HepG2 (cell line): ENCODE measurements around the gene MILR1. TPM values are rescaled to one million over a fixed set of nuclear protein-coding genes. Genes with fewer than 3 reads are reported as not detected.

Source experiments
- ATAC-seq: fragments of 200-7000 bp; cut with Tn5 transposase; 3 replicates; pipeline ENCODE4 v1.9.1; 2020; ENCODE audit warnings: mild to moderate bottlenecking, moderate library complexity
- BruUV-seq: library from RNA; stranded (reverse); fragments of 400-500 nt; replicated peaks from 2 replicates; lab custom pipeline; 2021; lab: Mats Ljungman, UMichigan
- CTCF ChIA-PET: fragments of 300-600 bp; formaldehyde crosslinking; extraction: SDS; loops from one replicate; lab custom pipeline; 2021; ENCODE audit warnings: low total read pairs, inconsistent platforms, low intra/inter-chr PET ratio; lab: Yijun Ruan, JAX
- POLR2A ChIA-PET: fragments of 350-600 bp; sonication (Branson Sonifier 250); formaldehyde crosslinking; loops from one replicate; lab custom pipeline; 2020; ENCODE audit warnings: antibody characterized with exemption, inconsistent platforms; lab: Yijun Ruan, JAX
- DNase-seq: peaks from one replicate; pipeline ENCODE4 v3.0.0-alpha.2; 2015; ENCODE audit warnings: low spot score
- FAIRE-seq: peaks from 3 replicates; lab custom pipeline; 2011; peaks lifted over from hg19 to GRCh38; lab: Jason Lieb, UNC
- H2AFZ ChIP-seq: one replicate; pipeline ENCODE4 v1.6.1; 2011; ENCODE audit warnings: low read length, inconsistent platforms
- H3K27ac ChIP-seq: fragments of 300-600 bp; 3 replicates; pipeline ENCODE4 v1.8.0; 2011; ENCODE audit warnings: mixed run types, mild to moderate bottlenecking, mixed read lengths, low read length, inconsistent platforms; ENCODE audit not compliant: insufficient read depth; ENCODE audit errors: extremely low read length
- H3K27me3 ChIP-seq, 2 experiments: fragments of 200-600 bp in 1 of 2; 2 replicates in 1 of 2; 3 replicates in 1 of 2; pipeline versions ENCODE4 v1.6.0 to v1.8.0; 2011; ENCODE audit warnings: low read length in 2 of 2, mild to moderate bottlenecking in 2 of 2, moderate library complexity in 2 of 2, inconsistent platforms in 1 of 2; ENCODE audit not compliant: insufficient read depth in 2 of 2, control insufficient read depth in 1 of 2
- H3K36me3 ChIP-seq, 2 experiments: fragments of 200-600 bp in 1 of 2; replicated peaks in 1 of 2; 2 replicates in 1 of 2; 3 replicates in 1 of 2; pipeline versions ENCODE4 v1.5.1 to v1.8.0; 2011; ENCODE audit warnings: low read length in 2 of 2, inconsistent platforms in 1 of 2; ENCODE audit not compliant: insufficient read depth in 2 of 2, control insufficient read depth in 1 of 2
- H3K4me1 ChIP-seq: 2 replicates; pipeline ENCODE4 v1.5.1; 2012; ENCODE audit warnings: low read length, inconsistent platforms; ENCODE audit not compliant: insufficient read depth
- H3K4me2 ChIP-seq: 2 replicates; pipeline ENCODE4 v1.6.0; 2011; ENCODE audit warnings: low read depth, low read length, inconsistent platforms
- H3K4me3 ChIP-seq, 3 experiments: fragments of 200-600 bp in 1 of 3; sonication (generic), shearing (Covaris generic) in 1 of 3; replicated peaks in 1 of 3; 2 replicates each; pipeline ENCODE4 v1.5.1; 2011 to 2016; ENCODE audit warnings: low read length in 3 of 3, inconsistent platforms in 2 of 3, low read depth in 2 of 3, mild to moderate bottlenecking in 2 of 3, control low read depth in 1 of 3, mixed read lengths in 1 of 3; ENCODE audit not compliant: insufficient read depth in 1 of 3
- H3K79me2 ChIP-seq: one replicate; pipeline ENCODE4 v1.6.1; 2011; ENCODE audit warnings: low read length, inconsistent platforms; ENCODE audit not compliant: insufficient read depth
- H3K9ac ChIP-seq: 2 replicates; pipeline ENCODE4 v1.6.0; 2011; ENCODE audit warnings: mild to moderate bottlenecking, low read depth, low read length, inconsistent platforms; ENCODE audit not compliant: insufficient read depth
- H3K9me3 ChIP-seq: 2 replicates; pipeline ENCODE4 v1.5.1; 2012; ENCODE audit warnings: mild to moderate bottlenecking, low read length
- H4K20me1 ChIP-seq: 2 replicates; pipeline ENCODE4 v1.6.0; 2011; ENCODE audit warnings: inconsistent platforms, mild to moderate bottlenecking, low read length, moderate library complexity; ENCODE audit not compliant: insufficient read depth
- GPBP1L1 ChIP-seq: sonication (generic); formaldehyde crosslinking; IDR thresholded peaks from 2 replicates; pipeline ENCODE4 v1.5.0; 2020; ENCODE audit warnings: mild to moderate bottlenecking, missing genetic modification reagents
- KDM2A ChIP-seq: sonication (generic); formaldehyde crosslinking; IDR thresholded peaks from 2 replicates; pipeline ENCODE4 v1.4.0; 2020; ENCODE audit warnings: low read depth, missing genetic modification reagents, borderline replicate concordance
- MZF1 ChIP-seq: sonication (generic); formaldehyde crosslinking; IDR thresholded peaks from 2 replicates; pipeline ENCODE4 v1.8.1; 2023; ENCODE audit warnings: mild to moderate bottlenecking, missing genetic modification reagents, borderline replicate concordance
- NR0B2 ChIP-seq: sonication (generic); formaldehyde crosslinking; IDR thresholded peaks from 2 replicates; pipeline ENCODE4 v1.4.0; 2020; ENCODE audit warnings: mild to moderate bottlenecking, missing genetic modification reagents
- SAP130 ChIP-seq: IDR thresholded peaks from 2 replicates; pipeline ENCODE4 v1.6.1; 2016; ENCODE audit warnings: low read depth
- SIN3A ChIP-seq: IDR thresholded peaks from 2 replicates; pipeline ENCODE4 v1.6.1; 2011; ENCODE audit warnings: low read depth, mild to moderate bottlenecking, control low read depth, low read length, borderline replicate concordance
- SRY ChIP-seq: sonication (generic); formaldehyde crosslinking; IDR thresholded peaks from 2 replicates; pipeline ENCODE4 v1.8.0; 2022; ENCODE audit warnings: mild to moderate bottlenecking, missing genetic modification reagents
- TRAFD1 ChIP-seq: sonication (generic); formaldehyde crosslinking; IDR thresholded peaks from 2 replicates; pipeline ENCODE4 v1.5.1; 2020; ENCODE audit warnings: missing genetic modification reagents, mild to moderate bottlenecking, borderline replicate concordance
- ZNF296 ChIP-seq: sonication (generic); formaldehyde crosslinking; conservative IDR thresholded peaks from 2 replicates; pipeline ENCODE4 v1.5.0; 2020; ENCODE audit warnings: mild to moderate bottlenecking, missing genetic modification reagents
- ZNF317 ChIP-seq: sonication (generic); formaldehyde crosslinking; IDR thresholded peaks from 2 replicates; pipeline ENCODE4 v1.5.0; 2020; ENCODE audit warnings: mild to moderate bottlenecking, missing genetic modification reagents
- ZNF543 ChIP-seq: sonication (generic); formaldehyde crosslinking; IDR thresholded peaks from 2 replicates; pipeline ENCODE4 v1.4.0; 2020; ENCODE audit warnings: mild to moderate bottlenecking, missing genetic modification reagents
- ZNF644 ChIP-seq: IDR thresholded peaks from 2 replicates; pipeline ENCODE4 v1.6.1; 2016; ENCODE audit warnings: low read depth
- ZNF709 ChIP-seq: sonication (generic); formaldehyde crosslinking; IDR thresholded peaks from 2 replicates; pipeline ENCODE4 v1.5.0; 2020; ENCODE audit warnings: mild to moderate bottlenecking, missing genetic modification reagents
- ZNF891 ChIP-seq: sonication (generic); formaldehyde crosslinking; IDR thresholded peaks from 2 replicates; pipeline ENCODE4 v1.5.0; 2020; ENCODE audit warnings: mild to moderate bottlenecking, missing genetic modification reagents
- WGBS: methylation state at CpG from one replicate; pipeline ENCODE4 v1.1.6; 2017; ENCODE audit warnings: low lambda C conversion rate; 5-methylcytosine and 5-hydroxymethylcytosine counted together
- in situ Hi-C: cut with HindIII; loops from 2 replicates; pipeline ENCODE4 v1.10.0; 2017; ENCODE audit warnings: low pct_unique_long_range_greater_than_20kb; ENCODE audit not compliant: extremely low pct_ligation_motif_present
- intact Hi-C: fragments of 100-400 bp; cut with micrococcal nuclease; formaldehyde crosslinking; loops from one replicate; pipeline ENCODE4 v1.10.0; 2022; ENCODE audit not compliant: unreplicated experiment
- polyA plus RNA-seq, 8 experiments: library from polyadenylated mRNA; depleted of rRNA in 3 of 8; stranded (reverse) in 7 of 8; unstranded in 1 of 8; fragments of >200 nt; fragmentation: Illumina TruSeq in 4 of 8; extraction: Trizol in 4 of 8; gene quantifications; 2 replicates each; pipeline versions ENCODE4 v1.2.1 to v1.2.3, GENCODE V29; 2011 to 2016; ENCODE audit warnings: low read depth in 4 of 8, missing spikeins in 1 of 8, mixed read lengths in 1 of 8; ENCODE audit not compliant: insufficient read depth in 1 of 8
- total RNA-seq, 5 experiments: library from RNA; depleted of rRNA; stranded (reverse); fragments of >200 nt; fragmentation: Illumina TruSeq; extraction: Trizol; gene quantifications; 2 replicates each; pipeline ENCODE4 v1.2.3, GENCODE V29; 2016; ENCODE audit warnings: low read depth in 1 of 5

Gene MILR1
- total and polyA plus RNA-seq, 2 of the 13 experiments (the other 11 are each of a cell fraction or from before 2014, with no cell fraction given) = 0.27 to 1.7 TPM

GRCh38 chr17:64447526-64447925 lies 1.4 kb upstream of the MILR1 start:
- peaks cover 14% of the 10 kb centered on the region for H3K4me1 ChIP-seq
- peaks cover 2 to 14% of the 10 kb centered on the region in 2 experiments; a peak in 2 of 5 replicates for H3K27me3 ChIP-seq
- H3K4me2 ChIP-seq = no peak overlapping the region
- FAIRE-seq = no peak
- intact Hi-C loops = no loop called here
- H4K20me1 ChIP-seq = no peaks in the 10 kb centered on the region
- TF ChIP-seq ZNF709 (CRISPR knock-in tag) = no peak
- no peak for TF ChIP-seq SRY (CRISPR knock-in tag)
- TF ChIP-seq MZF1 (CRISPR knock-in tag) = no peak
- TF ChIP-seq SIN3A = no peak
- no peak for TF ChIP-seq KDM2A (CRISPR knock-in tag)
- TF ChIP-seq ZNF543 (CRISPR knock-in tag) = no peak
- no peak for TF ChIP-seq GPBP1L1 (CRISPR knock-in tag)
- TF ChIP-seq ZNF644 (CRISPR knock-in tag) = no peak
- TF ChIP-seq ZNF296 (CRISPR knock-in tag) = no peak
- no peak for TF ChIP-seq NR0B2 (CRISPR knock-in tag)
- no peak for TF ChIP-seq SAP130
- TF ChIP-seq ZNF317 (CRISPR knock-in tag) = no peak
- no peak for TF ChIP-seq ZNF891 (CRISPR knock-in tag)
- no peak for TF ChIP-seq TRAFD1 (CRISPR knock-in tag)
- TF ChIP-seq, all 625 proteins: peak for 0
- WGBS = 62% methylated on average over 1 of the region's 1 CpG
- no peak overlapping the region for H2AFZ ChIP-seq
- in situ Hi-C loops = no loop called here
- no peaks in the 10 kb centered on the region for H3K36me3 ChIP-seq
- no peak for DNase-seq
- H3K27ac ChIP-seq = no peak overlapping the region
- ChIA-PET POLR2A (no interaction called here), CTCF (no interaction called here)
- no peaks in the 10 kb centered on the region for H3K79me2 ChIP-seq
- H3K4me3 ChIP-seq = no peak overlapping the region
- no peak overlapping the region for H3K9ac ChIP-seq
- no peaks in the 10 kb centered on the region for H3K9me3 ChIP-seq
- ATAC-seq = no peak
- no TSS peak for BruUV-seq
